GM20431 (cell line): Measurements from ENCODE around the gene ZNF318.
"Not testable (repeated sequence)": the region's sequence is repeated elsewhere in the genome, so short reads cannot be mapped to it uniquely, and the experiment has no call there.

Experiments used
- in situ Hi-C: fragments of 300-500 bp; cut with MseI, MboI; formaldehyde crosslinking; loops from one replicate; pipeline ENCODE4 v1.15.0; 2020; ENCODE audit warnings: low sequenced_read_pairs; ENCODE audit not compliant: unreplicated experiment

The ZNF318 gene

GRCh38 chr6:43346243-43346642 is 23.2 kb downstream of the ZNF318 start:
- in situ Hi-C loops: not testable (repeated sequence)

GRCh38 chr6:43339168-43339567 is 30.3 kb downstream of the ZNF318 start:
- in situ Hi-C loops: no loop called here

DNA sequence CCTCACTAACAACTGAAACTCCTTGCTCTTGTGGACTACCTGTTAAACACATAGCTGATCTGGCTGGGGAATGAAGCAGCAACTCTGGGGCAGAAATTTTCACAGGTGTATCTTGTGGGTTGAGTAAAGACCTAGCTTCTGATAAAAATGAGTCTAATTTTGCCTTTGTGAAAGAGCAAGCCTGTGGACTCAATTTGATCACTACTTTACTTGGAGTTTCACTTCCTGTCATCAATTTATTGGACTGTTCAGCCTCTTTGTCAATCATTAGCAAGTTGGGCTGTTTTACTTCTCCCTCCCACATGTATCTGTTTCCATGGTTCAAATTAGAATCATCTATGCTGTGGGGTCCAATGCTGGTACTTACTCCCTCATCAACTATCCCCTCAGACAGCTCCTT is 31.2 kb downstream of the ZNF318 start:
- in situ Hi-C loops: no loop called here

DNA sequence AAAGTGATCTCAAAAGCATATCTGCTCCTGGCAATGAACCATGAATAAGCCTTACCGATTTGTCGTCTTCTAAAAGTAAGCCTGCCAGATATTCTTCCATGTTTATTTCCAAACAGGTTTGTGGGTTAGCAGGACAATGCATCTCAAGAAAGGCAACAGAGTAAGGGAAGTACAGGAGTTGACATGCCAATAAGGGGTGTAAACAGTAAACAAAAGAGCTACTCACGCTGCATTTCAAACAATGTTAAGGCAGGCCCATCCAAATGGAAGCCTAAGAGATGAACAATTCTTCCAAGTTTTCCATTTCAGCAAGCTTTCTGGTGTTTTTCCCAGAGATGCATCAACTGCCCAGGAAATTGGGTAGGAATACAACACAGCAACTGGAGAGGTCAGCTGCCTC is 33.1 kb downstream of the ZNF318 start:
- in situ Hi-C loops: no loop called here

DNA sequence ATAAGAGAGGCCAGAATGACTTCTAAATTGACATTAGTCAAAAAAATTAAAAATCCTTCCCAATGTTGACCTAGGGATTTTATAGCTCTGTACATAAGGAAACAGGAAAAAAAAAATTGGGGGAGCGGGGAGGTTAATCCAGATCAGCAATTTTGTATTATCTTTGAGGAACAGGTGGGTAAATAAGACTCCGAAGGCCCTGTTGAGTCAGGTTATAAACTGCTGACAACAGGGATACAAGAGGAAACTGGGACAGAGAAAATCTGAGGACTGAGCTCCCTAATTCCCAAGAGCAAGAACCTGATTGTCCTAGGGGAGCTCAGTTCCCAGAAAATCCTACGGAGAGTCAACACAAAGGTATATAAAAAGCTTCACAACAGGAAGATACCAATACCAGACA is 34.0 kb downstream of the ZNF318 start:
- in situ Hi-C loops: no loop called here

- in situ Hi-C loops: no loop called here
Measured at GRCh38 chr6:43334466-43335095, 34.9 kb downstream of the ZNF318 start.

DNA sequence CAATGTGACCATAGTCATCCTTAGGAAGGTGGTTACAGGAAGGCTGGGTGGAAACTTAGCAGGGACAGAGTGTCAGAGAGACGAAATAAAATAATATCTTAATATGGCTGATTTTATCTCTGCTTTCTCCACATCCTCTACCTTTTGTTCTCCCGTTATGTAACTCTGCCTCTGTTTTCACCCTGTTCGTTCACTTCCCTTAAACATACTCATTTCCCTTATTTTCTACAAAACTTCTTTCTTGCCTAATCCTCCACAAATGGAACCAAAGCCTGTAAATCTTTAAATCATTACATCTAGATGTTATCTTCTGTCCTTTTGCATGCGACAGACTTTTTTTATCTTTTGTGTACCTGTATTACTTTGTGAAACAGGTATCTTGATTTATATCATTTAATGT is 37.6 kb downstream of the ZNF318 start:
- in situ Hi-C loops: no loop called here

GRCh38 chr6:43331470-43331869 is 38.0 kb downstream of the ZNF318 start:
- in situ Hi-C loops: no loop called here

DNA sequence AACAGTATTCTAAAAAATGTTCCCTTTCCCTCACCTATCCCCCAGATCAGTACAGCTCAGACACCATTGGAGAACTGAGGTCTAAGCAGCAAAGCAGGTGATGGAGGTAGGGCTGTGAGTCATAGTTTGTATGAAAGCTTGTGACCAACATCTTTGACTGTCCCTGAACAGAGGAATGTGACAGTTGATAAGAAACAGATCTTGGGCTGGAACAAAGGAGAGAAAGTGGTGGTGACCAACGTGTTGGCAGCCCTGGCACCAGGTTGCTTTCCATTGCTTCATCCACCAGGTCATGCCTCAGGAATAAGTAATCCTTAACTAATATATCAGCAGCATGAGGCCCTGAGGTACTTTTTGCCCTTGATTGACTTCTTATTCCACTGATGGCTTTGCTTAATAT is 40.9 kb downstream of the ZNF318 start:
- in situ Hi-C loops: no loop called here

GRCh38 chr6:43325876-43326275 is 43.6 kb downstream of the ZNF318 start:
- in situ Hi-C loops: no loop called here

GRCh38 chr6:43318011-43318410 is 51.4 kb downstream of the ZNF318 start:
- in situ Hi-C loops: no loop called here

- in situ Hi-C loops: no loop called here
Measured at GRCh38 chr6:43313813-43314212, 55.6 kb downstream of the ZNF318 start.

DNA sequence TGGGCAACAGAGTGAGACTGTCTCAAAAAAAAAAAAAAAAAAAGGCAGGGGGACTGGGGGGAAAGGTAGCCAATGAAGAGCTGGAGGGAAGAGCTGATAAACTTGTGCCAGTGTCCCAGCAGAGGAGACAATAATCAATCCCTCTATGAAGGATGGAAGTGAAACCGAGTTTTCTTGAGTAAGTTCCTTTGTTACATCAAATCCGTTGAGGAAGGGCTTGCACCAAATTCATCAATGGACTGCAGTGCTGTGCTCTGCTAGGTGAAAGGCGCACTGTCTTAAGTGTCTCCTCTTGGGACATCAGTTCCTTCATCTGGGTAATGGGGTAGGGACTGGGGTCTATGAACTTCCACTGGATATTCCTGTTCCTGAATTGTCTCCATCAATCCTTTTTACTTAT is 57.8 kb downstream of the ZNF318 start:
- in situ Hi-C loops: no loop called here

DNA sequence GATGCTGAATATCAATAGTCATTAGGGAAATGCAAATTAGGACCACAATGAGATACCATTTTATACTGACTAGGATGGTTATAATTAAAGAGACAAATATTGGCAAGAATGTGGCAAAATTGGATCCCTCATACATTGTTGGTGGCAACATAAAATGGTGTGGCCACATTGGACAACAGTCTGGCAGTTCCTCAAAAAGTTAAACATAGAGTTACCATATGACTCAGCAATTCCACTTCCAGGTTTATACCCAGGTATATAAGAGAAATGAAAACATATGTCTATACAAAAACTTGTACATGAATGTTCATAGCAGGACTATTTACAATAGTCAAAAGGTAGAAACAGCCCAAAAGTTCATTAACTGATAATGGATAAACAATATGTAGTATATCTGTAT is 58.8 kb downstream of the ZNF318 start:
- in situ Hi-C loops: no loop called here

- in situ Hi-C loops: no loop called here
Measured at GRCh38 chr6:43310134-43310533, 59.3 kb downstream of the ZNF318 start.

DNA sequence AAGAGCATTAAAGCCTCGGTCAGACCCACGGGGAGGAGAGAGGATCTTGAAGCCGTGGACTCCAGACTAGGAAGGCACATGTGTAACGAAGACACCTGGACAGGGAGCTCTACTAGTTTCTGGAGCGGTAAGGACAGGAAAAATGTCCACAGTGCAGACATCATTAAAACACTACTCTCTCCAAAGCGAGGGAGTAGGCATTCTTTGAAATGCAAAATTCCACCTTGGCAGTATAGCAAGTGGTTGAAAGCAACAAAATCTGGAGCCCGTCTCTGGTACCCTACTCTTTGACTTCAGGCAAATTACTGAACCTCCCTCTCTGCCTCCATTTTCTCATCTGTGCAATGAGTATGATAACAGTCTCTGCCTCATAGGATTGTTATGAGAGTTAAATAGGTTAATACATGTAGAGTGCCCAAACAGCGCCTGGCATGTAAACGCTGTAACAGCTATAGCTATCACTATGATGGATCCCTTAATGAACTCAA is 60.4 kb downstream of the ZNF318 start:
- in situ Hi-C loops: no loop called here

DNA sequence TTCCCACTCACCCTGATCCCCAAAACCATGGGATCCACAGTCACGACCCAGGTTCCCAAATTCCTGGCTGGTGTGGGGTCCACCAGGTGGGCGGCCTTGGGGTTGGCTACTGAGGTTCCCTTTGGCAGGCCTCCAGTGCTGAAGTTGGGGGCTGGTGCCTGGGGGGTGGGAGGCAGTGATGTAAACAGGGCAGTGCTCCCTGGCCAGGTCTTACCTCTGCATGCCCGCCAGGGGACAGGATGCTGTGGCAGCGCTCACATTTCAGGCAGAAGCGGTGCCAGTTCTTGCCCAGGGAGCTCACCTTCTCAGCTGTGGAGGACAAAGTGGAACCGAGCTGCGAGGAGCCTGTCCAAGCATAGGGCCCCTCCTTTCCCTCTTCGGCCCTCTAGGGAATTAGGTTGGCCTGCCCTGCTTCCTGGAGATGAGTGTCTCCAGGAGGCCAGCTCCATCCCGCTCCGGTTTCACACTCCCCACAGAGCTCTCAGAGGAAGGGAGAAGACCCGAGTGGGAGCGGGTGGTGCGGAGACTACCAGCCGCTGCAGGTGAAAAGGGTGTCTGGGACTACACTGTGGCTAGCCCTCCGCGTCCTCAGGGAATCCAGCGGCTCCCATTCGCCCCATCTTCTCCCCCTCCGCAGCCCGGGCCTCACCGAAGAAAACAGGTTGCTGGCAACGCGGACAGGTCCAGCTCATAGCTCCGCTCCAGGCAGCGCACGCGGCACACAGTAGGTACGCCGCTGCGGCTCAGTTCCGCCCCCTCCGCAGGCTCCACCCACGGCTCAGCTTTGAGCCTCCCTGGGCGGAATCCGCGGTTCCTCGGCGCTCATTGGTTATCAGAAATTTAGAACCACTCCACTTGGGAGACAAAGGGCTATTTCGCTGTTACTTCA is 61.1 kb downstream of the ZNF318 start, which contains the start of gene CRIP3:
Gene CRIP3 (minus strand): TSS at position 726 of the 889 bp plus-strand sequence. CDS start 34 bp downstream, at position 692.
- in situ Hi-C loops: no loop called here

DNA sequence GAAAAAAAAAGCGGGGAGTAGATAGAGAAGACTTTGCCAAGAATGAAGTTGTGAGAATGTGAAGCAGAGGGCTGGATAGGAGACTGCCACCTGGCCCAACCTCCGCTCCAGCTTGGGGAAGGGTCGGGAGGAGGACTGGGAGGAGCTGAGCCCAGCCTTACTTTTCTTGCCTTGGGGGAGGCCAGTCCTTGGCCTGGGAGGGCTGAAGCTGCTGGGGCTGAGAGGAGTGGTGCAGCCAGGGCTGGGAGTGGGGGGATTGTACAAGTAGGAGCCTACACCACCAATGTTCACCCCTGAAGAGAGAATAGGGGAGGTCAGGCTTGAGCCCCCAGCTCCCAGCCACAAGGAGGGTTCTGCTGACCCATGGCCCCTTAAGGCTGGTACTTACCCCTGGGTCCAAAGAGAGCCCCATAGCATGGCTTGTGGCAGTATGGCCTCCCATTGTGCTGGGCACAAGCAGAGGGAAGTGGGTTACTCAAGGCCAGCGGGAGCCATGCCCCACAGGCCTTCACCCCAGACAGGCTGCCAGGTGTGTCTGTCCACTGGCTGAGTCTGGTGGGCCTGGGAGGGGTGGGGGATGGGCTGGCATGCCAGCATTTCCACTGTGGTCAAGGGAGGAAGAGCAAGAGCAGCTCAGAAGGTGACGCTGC is 61.9 kb downstream of the ZNF318 start:
- in situ Hi-C loops: no loop called here

GRCh38 chr6:43306086-43306485 is 63.4 kb downstream of the ZNF318 start:
- in situ Hi-C loops: no loop called here

DNA sequence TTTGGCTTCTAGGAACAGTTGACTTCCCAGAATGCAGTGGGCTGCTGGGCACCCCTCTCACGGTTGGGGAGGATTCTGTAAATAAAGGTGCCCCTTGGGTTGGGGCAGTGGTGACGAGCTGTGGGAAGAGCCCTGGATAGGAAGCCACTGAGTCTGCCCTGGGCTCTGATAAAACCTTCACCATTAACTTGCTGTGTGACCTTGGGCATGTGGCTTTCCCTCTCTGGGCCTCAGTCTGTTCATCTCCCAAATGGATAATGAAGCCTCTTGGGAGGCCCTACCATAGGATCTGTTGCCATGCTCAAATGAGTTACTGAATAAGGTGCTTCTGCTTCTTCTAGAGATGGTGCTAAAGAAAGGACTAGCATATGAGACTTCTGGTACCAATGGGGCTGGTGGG is 64.6 kb downstream of the ZNF318 start:
- in situ Hi-C loops: no loop called here

DNA sequence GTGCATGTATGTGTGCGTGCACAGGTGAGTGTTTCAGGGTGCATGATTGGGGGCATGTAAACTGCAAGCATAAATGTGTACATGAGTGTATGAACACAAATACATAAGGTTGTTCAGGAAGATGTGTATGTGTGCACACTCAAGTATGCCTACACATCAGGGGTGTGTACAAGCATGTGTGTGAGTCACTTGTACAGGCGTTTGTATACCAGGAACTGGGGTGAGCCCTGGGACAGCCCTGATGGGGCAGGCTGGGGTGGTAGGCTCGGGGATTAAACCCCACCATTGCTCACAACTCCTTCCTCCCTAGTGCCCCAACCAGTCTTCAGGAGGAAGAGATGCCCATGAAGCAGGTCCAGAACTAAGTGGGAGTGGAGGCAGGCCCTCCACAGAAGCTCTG is 65.1 kb downstream of the ZNF318 start:
- in situ Hi-C loops: no loop called here
